Urothelium cell line (cell line): ENCODE data around the gene SYT2.
A peak's percentile ranks its signal among the peaks of the same experiment; 100 is the strongest.
"Not testable (repeated sequence)": the region's sequence is repeated elsewhere in the genome, so short reads cannot be mapped to it uniquely, and the experiment has no call there.

ENCODE experiments used
- DNase-seq: peaks from one replicate; pipeline ENCODE4 v3.0.0; 2011; ENCODE audit warnings: low spot score, mixed read lengths
- FAIRE-seq: peaks from 2 replicates; lab custom pipeline; 2011; peaks lifted over from hg19 to GRCh38; lab: Jason Lieb, UNC

SYT2 gene

DNA sequence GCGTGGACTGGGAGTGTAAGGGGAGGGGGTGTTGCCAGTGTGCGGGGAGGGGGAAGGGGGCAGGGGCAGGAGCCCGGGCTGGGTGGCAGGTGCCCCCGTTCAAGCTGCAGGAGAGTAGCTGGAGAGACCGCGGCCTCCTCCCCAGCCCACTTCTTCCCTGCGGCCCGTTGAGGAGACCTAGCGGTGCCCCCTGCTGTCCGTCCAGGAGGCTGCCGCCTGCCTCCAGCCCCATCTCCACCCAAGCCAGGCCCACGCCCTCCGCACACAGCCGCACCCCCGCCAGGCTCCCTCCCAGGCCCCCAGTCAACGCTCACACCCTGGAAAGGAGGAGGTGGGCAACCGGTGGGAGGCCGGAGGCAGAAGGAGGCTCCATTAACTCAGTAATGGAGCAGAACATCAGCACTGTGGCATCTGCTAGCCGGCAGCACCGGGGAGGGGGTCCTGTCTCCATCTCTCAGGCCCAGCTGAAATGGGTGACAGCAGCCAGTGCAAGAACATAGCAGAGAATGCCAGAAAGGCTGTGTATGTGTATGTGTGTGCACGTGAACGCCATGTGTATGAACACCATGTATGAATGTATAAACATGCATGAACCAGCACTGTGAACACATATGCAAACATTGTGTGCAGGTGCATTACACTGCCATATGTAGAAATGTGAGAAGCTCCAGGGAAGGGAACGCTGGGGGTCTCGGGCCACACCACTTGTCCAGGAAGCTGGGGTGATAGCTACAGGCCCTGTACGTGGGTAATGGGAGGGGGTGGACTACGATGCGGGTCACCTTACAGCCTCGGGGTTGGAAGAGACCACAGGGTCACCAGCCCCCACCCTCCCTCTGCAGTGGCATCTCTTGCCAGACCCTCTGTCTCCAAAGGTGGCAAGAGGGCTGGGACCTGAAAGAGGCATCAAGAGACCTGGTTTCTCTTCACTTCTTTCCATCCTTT, 84.6 kb downstream of the SYT2 start:
- FAIRE-seq (no peak), DNase-seq (peak; percentile 82)

GRCh38 chr1:202624781-202625108, 85.5 kb downstream of the SYT2 start:
- FAIRE-seq (peak; percentile 100), DNase-seq (no peak)

GRCh38 chr1:202624088-202624780, 86.0 kb downstream of the SYT2 start:
- no peak for FAIRE-seq
- no peak for DNase-seq

DNA sequence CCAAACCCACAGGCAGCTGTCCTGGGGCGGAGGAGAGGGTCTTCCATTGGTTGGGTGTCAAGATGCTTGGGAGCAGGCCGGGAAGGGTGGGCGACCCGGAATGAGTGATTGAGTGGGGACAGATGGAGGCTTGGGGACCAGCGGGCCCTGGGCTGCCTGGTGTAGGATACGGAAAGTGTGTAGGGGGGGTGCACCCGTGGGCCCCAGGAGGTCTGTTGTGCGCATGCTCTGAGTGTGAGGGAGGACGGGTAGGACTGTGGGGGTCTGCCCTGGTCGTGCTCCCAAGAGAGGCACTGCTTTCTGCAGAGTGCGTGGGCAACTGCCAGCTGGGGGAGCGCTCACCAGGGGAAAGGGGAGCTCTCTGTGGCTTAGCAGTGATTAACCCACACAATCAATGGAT, 86.8 kb downstream of the SYT2 start:
- DNase-seq, FAIRE-seq: not testable (repeated sequence)

GRCh38 chr1:202623075-202623474, 87.2 kb downstream of the SYT2 start:
- DNase-seq (no peak), FAIRE-seq (no peak)

GRCh38 chr1:202622388-202622787, 87.9 kb downstream of the SYT2 start:
- FAIRE-seq: no peak

GRCh38 chr1:202621446-202621845, 88.8 kb downstream of the SYT2 start:
- FAIRE-seq: no peak

More at GRCh38 chr1:202622388-202622787, 87.9 kb downstream of the SYT2 start:
- DNase-seq: no peak

GRCh38 chr1:202620036-202620435, 90.2 kb downstream of the SYT2 start:
- DNase-seq, FAIRE-seq: not testable (repeated sequence)

More at GRCh38 chr1:202621446-202621845, 88.8 kb downstream of the SYT2 start:
- no peak for DNase-seq

DNA sequence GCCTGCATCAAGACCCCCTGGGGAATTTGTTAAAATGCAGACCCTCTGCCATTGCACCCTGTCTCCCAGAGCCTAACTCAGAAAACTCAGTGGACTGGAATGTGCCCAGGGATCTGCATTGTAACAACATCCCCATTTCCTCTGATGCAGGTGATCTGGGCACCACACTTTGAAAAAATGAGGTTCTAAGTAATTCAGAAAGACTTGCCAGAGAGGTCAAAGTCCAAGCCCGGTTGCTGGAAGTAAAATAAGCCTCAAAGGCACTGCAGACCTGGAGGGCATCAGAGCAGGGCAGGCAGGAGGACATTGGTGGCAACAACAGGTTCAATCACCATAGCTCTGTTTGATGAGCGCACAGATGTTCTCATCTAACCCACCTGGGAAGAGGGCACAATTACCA, 90.7 kb downstream of the SYT2 start:
- DNase-seq (no peak), FAIRE-seq (no peak)

- not testable (repeated sequence) for DNase-seq, FAIRE-seq
These were observed 91.2 kb downstream of the SYT2 start for GRCh38 chr1:202619012-202619411.

- DNase-seq (no peak), FAIRE-seq (no peak)
These were observed 93.8 kb downstream of the SYT2 start for GRCh38 chr1:202616355-202616915.

DNA sequence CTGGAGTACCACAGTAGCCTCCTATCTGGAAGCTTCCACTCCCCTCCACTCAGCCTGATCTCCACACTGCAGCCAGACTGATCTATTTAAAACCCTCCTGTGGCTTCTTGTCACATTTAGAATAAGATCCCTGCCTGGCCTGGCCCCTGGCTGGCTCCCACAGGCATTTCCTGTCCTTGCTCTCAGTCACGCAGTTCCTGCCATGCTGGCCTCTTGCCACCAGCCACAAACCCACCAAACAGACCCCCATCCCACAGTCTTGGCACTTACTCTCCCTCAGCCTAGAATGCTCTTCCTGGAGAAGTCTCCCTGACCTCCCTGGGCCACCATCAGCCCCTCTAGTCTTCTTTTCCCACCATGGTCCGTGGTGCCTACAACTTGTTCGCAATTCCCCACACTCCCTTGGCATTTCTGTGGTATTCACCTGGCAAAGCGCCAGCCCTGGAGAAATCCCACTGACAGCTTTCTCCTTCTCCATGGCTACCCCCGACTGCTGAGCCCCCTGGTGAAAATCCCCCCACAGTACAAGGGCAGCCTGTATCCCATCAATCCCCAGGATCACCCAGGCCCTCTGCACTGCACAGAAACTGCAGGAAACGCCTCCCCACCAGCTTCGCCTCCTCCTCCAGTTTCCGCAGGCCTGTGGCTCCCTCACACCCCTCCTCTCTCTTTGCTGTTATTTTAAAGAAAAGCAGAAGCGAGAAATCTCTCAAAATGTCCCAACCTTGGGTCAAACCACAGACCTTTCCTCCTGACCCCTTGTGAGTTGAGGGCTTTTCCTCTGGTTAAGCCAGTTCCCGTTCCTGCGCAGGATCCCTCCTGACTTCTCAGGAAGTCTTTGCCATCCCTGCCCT, 94.5 kb downstream of the SYT2 start:
- FAIRE-seq: no peak
- peak; percentile 49 for DNase-seq

DNA sequence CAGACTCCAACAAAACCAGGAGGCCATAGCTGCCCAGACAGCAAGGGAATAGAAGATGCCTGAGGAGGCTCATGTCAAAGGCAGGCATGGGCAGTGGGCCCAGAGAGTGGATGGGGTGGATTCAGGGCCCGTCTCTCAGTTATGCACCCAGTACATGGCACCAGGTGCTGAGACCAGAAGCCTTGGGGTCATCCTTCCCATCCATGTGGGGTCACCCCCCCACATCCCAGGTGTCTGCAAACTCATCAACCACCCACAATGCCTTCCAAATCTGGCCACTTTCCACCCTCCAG, 95.1 kb downstream of the SYT2 start:
- not testable (repeated sequence) for DNase-seq, FAIRE-seq

- FAIRE-seq, DNase-seq: not testable (repeated sequence)
These were observed 95.7 kb downstream of the SYT2 start for GRCh38 chr1:202614363-202615207.

DNA sequence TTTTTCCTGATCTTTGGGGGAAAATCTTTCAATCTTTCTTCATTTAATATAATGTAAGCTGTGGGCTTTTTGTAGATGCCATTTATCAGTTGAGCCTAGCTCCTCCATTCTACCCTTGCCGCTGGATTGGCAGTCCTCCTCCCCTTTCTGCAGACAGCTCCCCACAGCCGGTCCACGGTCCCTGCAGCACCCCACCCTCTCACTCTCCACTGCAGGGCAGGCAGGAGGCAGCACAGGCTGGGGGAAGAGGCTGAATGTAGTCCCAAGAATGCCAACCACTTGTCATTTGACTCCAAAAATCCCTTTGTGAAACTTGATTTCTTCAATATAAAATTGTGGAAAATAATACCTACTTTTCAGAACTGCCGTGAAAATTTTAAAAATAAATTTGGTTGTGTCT, 96.7 kb downstream of the SYT2 start:
- DNase-seq (no peak), FAIRE-seq (no peak)

GRCh38 chr1:202612036-202612435, 98.2 kb downstream of the SYT2 start:
- FAIRE-seq, DNase-seq: not testable (repeated sequence)

GRCh38 chr1:202605515-202605914, 104.7 kb downstream of the SYT2 start:
- FAIRE-seq (no peak), DNase-seq (no peak)

GRCh38 chr1:202603435-202603834, 106.8 kb downstream of the SYT2 start:
- FAIRE-seq: no peak

GRCh38 chr1:202600432-202601041, 109.7 kb downstream of the SYT2 start:
- FAIRE-seq (no peak), DNase-seq (no peak)

More at GRCh38 chr1:202603435-202603834, 106.8 kb downstream of the SYT2 start:
- DNase-seq: no peak
